Loucy (cell line): ENCODE results near the gene UBE2D4.

Source experiments
- CTCF ChIP-seq: fragments of 200-600 bp; sonication (generic); conservative IDR thresholded peaks from 2 replicates; pipeline ENCODE4 v1.5.1; 2014; ENCODE audit warnings: mild to moderate bottlenecking, antibody characterized with exemption, low read length
- EZH2phosphoT487 ChIP-seq: fragments of 200-600 bp; IDR thresholded peaks from 2 replicates; pipeline ENCODE4 v1.6.1; 2018; ENCODE audit warnings: antibody characterized with exemption, mild to moderate bottlenecking, moderate library complexity, borderline replicate concordance

GRCh38 chr7:43956027-43956426, 29.8 kb downstream of the UBE2D4 start:
- TF ChIP-seq CTCF (no peak), EZH2phosphoT487 (no peak)
